ENCODE data around the gene SPON1.

DNA sequence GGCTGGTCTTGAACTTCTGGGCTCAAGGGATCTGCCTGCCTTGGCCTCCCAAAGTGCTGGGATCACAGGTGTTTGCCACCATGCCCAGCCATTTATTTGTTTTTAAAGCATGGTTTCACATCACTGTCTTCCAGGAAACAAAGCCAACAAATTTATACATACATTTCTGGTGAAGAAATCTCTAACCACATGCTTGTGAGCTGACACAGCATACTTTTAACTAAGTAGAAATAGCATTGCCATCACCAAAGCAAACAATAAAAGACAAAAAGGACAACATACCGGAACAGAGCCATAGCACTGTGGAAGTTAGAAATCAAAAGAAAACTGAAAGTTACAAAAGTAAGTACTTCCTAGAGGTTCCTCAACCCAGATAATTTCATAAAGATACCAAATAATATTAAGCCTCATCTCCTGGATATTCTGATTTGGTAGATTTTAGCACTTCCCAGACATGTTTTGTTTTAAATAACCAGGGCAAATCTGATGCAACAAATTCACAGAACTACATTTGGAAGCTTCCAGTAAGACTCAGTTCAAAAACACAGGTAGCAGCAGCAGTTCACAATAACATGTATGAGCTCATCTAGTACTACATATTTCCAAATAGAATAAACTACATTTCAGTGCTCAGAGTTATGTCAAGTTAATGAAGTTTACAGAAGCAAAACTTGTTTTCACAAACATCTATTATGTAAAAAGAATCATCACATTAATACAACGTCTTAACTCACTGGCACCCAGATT lies 325.8 kb downstream of the SPON1 start:
- TF ChIP-seq, protein P1, sequence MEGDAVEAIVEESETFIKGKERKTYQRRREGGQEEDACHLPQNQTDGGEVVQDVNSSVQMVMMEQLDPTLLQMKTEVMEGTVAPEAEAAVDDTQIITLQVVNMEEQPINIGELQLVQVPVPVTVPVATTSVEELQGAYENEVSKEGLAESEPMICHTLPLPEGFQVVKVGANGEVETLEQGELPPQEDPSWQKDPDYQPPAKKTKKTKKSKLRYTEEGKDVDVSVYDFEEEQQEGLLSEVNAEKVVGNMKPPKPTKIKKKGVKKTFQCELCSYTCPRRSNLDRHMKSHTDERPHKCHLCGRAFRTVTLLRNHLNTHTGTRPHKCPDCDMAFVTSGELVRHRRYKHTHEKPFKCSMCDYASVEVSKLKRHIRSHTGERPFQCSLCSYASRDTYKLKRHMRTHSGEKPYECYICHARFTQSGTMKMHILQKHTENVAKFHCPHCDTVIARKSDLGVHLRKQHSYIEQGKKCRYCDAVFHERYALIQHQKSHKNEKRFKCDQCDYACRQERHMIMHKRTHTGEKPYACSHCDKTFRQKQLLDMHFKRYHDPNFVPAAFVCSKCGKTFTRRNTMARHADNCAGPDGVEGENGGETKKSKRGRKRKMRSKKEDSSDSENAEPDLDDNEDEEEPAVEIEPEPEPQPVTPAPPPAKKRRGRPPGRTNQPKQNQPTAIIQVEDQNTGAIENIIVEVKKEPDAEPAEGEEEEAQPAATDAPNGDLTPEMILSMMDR (IDR thresholded peaks at IDR 0.05) = no peak
- TF ChIP-seq REST (IDR thresholded peaks at IDR 0.05; ENCODE audit: insufficient read depth in 1 of 2, low read depth in 2 of 2, low read length in 1 of 2) = no peak
- TF ChIP-seq TCF7L2 (IDR thresholded peaks at IDR 0.05; ENCODE audit: low read depth, low read length) = no peak
